Stimulated activated CD4-positive, alpha-beta T cell treated with anti-CD3 and anti-CD28 coated beads, Interleukin-12 subunit alpha, Interleukin-12 subunit beta, amount 100 ng/mL, for 24 hours (primary cell): Measurements from ENCODE around the gene PHLDA2.

Experiments used
- DNase-seq, 2 experiments: peaks; one replicate each; pipeline ENCODE4 v3.0.0-alpha.2; 2020; ENCODE audit warnings: low read depth in 2 of 2

The PHLDA2 gene

DNA sequence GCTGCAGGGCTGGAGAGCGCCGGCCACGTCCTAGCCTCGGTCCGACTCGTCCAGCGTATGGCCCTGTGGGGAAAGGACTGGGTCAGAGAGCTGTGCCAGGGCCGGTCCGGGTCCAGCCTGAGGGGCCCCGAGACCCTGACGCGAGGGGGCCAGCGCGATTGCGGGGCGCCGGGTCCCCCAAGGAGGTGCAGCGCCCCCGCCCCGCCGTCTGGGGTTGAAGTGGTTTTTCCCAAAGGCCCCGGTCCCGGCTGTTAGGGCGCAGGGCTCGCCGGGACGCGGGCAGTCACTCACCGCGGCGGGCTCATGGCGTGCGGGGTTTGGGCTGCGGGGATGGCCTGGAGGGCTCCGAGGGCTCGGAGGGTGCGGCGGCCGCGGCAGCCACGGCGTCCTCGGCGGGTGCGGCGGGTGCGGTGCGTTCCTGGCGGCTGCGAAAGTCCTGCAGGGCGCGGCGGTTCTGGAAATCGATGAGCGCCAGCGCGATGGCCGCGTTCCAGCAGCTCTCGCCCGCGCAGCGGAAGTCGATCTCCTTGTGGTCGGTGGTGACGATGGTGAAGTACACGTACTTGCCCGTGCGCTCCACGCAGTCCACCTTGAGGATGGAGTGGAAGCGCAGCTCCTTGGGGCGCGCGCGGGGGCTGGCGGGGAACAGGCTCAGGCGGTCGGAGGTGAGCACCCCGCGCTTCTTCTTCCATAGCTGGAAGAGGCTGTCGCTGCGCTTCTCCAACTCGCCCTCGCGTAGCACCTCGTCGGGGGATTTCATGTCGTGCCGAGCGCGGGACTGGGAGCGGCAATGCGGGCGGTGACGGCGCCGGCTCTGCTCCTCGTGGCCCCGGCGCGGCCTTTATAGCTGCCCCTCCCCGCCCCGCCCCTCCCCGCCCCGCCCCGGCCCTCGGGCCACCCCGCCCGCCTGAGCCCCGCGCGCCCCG lies at the start of gene PHLDA2:
Gene PHLDA2 (minus strand): TSS at position 816 of the 926 bp plus-strand sequence. CDS start 56 bp downstream, at position 760.
- DNase-seq: peak; percentile 38 to 65

DNA sequence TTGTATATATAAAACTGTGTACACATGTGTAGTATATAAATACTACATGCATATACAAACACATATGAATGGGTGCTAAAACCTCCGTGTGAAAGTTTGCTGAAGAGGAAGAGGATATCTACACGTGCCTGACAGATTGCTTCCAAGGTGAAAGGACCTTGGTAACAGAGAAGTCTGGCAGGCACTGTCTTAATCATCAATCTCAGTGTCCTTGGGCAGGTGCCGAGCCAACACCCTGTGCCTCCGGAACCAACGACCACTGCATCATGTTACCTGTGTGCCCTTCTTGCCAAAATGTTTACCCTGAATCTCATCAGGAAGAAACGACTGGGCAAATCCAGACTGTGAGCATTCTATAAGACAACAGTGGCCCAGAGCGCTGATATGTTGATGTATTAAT lies 47.9 kb upstream of the PHLDA2 start:
- no peak for DNase-seq

- DNase-seq: no peak
Measured at GRCh38 chr11:2976294-2977063, 47.3 kb upstream of the PHLDA2 start.

DNA sequence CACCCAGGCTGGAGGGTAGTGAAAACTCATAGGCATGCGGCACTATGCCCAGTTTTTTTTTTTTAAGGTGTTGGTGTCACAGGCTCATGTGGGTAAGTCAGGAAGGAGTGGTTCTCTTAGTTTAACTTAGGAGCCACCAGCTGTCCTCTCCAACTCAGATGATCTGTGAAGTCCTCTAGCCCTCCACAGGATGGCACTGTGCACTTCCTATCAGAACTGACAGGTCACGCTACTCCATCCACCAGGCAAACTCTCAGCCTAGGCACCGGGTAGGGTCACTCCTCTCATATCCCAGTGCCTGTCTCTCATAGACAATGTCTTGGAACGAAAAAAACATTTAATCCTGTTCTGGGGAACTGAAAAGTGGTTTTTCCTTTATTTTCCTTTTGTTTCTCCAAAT lies 46.4 kb upstream of the PHLDA2 start:
- no peak for DNase-seq

- DNase-seq: no peak
Measured at GRCh38 chr11:2974272-2974671, 45.1 kb upstream of the PHLDA2 start.

DNA sequence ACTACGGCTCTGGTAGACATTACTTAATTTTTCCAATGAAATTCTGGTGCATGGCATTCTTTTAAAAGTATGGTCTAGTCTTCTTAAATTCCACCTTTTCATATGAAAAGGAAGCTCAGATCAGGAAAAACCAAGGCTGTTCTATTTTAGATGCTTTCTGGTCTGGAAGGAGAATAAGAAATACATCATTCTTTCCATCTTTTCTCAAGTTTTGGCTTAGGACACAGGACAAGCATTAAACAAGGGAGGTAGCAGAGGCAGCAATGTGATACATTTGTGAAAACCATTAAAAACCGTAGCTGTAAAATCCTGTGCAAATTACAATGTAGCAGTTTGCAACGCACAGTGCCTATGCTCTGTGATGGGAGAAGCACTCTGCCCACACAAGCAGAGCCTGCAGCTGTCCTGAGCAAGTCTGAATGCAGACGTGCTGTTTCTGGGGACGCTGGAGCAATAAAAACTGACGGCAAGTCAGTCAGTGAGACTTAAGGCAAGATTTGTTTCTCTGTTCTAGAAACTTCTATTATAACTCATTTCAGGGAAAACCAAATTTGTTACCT lies 39.2 kb upstream of the PHLDA2 start:
- DNase-seq: no peak

- no peak for DNase-seq
Measured at GRCh38 chr11:2964782-2965181, 35.6 kb upstream of the PHLDA2 start.

DNA sequence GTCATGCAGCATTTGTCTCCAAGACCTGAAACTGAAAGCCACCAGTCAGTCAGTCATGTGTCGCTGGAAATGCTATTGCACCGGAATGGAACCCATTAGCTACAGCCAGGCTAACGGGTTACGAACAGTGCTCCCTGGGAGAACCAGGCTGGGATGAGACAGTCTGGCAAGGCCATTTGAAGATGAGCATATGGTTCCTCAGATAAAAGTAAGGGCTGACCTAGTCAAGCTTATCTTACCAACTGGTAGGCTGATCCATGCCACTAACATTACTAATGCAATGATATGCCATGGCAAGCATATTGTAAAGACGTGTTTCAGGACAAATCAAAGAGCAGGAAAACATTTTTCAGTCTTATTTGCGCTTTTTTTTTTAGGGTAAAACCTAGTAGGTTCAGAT lies 34.5 kb upstream of the PHLDA2 start:
- no peak for DNase-seq

GRCh38 chr11:2963112-2963754 lies 34.0 kb upstream of the PHLDA2 start:
- DNase-seq: no peak

GRCh38 chr11:2961080-2961479 lies 31.9 kb upstream of the PHLDA2 start:
- no peak for DNase-seq

- no peak for DNase-seq
Measured at GRCh38 chr11:2960139-2960538, 30.9 kb upstream of the PHLDA2 start.

- no peak for DNase-seq
Measured at GRCh38 chr11:2958251-2958650, 29.0 kb upstream of the PHLDA2 start.

DNA sequence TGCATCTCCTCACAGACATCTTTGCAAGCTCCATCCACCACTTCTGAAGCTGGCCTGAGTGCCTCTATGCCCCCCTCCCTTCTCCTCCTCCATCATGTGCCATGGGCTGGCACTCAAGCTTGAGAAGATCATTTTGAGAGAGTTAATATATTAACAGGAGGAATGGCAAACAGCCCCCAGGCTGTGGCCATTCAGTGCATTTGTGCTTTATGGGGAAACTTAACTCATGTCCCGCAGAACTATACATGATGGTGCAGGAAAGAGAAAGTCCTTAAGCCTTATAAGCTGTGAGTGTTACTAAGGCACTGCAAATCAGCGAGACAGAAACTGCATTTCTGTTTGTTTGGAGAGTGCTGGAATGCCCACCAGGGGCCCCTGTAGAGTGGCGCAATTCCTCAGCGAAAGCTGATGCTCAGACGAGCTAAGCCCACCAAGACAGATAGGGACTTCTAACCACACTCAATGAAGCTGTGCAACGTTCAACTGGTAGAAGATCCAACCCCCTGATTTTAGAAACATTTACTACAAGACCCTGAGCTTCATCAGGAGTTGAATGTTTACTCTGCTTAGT lies 26.8 kb upstream of the PHLDA2 start:
- DNase-seq: no peak

DNA sequence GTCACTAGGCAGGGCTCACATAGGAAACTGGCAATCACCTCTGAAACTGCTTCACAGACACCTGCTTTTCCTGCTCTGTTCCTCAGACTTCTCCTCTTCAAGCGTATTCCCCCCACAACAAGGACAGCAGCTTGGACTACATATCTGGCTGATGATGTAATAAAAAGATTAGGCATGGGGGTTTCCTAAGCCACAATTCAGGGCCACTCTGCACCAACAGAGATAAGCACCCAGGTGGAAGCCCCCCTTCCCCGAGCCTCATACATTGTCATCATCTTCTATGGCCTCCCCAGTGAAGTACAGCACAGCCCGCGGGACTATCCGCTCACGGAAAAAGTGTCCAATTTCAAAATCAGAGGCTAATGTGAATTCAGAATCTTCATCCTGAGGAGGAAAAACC lies 25.0 kb upstream of the PHLDA2 start:
- no peak for DNase-seq

DNA sequence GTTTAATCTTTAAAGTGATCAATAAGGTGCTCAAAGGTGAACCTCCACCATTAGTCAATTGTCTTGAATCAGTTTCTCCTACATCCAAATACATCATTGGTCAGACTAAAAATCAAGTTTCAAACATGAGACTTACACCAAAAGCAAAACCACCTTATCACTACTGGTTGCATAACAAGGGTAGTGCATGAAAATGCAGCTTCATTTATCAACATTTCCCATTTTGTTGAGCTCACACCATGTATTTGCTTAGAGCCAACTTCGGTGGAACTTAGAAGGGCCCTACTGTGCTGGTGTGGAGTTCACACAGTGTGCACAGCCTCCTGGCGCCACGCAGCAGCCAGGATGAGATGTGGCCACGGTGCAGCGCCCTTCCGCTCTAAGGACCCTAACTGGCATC lies 23.1 kb upstream of the PHLDA2 start:
- DNase-seq: no peak

DNA sequence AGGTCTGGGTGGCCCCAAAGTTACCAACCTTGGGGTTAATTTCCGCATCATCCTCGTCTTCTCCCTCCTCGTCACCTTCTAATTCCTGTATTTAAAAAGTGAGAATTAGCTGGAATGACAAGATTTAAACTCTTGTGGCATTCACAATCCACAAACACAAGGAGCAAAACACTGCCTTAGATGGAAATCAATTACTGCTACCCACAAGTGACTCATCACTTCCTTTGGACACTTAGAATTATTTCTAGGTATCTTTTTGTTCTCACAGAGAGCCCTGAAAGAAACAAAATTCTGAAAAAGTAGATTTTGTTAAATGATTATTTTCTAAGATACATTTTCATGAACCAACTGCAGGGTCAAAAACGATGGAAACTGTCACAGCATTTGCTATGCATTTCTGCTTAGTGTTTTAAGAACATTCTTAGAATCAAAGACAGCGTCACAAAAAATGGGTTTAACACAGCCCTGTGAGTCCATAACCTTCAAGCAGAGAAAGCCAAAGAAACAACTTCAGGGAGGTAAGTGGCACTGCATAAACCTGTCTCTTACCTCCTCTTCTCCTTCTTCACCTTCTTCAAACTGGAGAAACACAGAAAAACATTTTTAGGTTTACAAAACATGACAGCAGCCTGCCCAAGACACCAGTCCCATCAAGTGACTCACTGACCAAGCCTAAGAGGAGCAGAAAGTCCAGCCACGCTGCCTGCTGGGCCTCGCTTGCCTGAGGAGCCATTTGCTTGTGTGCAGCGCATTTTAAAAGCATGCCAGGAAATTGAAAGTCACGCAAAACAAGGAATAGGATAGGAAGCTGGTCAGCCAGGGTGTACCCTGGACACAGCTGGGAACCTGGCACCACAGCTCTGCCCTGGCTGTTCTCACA lies 22.3 kb upstream of the PHLDA2 start:
- no peak for DNase-seq

- no peak for DNase-seq
Measured at GRCh38 chr11:2950825-2951224, 21.6 kb upstream of the PHLDA2 start.

DNA sequence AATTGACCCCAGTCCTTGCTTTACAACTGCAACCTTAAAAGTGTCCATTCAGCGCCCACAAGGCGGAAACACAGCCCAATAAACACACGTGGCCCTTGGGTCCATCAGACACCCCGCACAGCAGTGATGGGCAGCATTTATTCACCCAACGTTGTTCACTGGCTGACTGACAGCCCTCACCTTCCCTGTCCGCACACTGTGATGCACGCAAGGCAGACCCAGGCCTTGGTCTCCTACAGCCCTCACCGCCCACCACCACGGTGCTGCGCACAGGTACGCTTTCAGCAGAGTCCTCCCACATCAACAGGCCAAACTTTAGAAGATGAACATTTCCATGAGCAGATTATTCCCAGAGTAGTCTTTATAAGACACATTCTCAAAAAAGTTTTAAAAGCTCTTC lies 20.7 kb upstream of the PHLDA2 start:
- DNase-seq: no peak

- DNase-seq: no peak
Measured at GRCh38 chr11:2947744-2948143, 18.5 kb upstream of the PHLDA2 start.

DNA sequence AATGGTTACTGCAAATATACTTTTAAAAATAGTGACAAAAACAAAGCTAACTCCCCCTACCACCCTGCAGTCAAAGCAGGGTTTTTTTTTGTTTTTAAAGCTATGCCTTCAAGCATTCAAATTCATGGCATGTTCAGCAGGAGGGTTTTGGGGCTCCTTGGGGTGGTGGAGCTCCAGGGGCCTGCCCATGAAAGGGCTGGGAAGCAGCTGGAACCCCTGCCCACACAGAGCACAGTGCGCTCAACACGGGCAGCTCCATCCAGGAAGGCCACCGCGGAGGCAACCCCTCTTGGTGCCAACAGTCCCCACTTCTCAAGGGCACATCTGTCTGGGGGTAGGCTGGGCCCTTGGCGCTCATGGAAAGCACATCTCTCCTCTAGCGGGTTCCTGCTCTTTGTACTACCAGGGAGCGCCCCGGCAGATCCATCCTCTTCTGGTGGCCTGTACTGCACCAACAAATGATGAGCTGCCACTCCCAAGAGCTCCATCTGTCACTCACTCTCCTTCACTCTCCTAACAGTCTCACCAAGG lies 16.6 kb upstream of the PHLDA2 start:
- DNase-seq: no peak
